GM11168 (cell line): Measurements from ENCODE around the gene EFCAB7.

Source experiments
- in situ Hi-C: fragments of 300-500 bp; cut with MboI; formaldehyde crosslinking; loops from one replicate; pipeline ENCODE4 v1.12.0; 2022; ENCODE audit warnings: low sequenced_read_pairs; ENCODE audit not compliant: unreplicated experiment

EFCAB7 gene, protein sequence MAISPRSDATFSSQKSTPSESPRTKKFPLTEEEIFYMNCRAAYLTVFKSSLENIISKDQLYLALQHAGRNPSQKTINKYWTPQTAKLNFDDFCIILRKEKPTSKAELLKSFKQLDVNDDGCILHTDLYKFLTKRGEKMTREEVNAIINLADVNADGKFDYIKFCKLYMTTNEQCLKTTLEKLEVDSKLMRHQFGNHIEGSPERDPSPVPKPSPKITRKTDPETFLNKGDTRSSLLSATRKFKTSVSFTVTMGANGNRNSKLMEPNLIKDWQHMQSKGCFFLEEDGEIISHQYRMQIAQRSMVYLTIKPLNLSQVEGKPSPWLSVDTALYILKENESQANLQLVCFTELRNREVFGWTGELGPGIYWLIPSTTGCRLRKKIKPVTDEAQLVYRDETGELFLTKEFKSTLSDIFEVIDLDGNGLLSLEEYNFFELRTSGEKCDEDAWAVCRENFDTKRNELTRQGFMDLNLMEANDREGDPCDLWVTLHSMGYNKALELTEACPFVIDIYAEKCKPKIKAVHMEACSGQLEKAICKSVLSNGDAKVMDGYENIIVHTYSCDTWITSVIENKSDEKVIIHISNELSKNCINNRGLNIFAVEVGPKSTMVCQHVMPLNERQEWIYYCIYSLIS

GRCh38 chr1:63522891-63523728 lies at the start of gene EFCAB7, which contains the start of gene ITGB3BP:
TSS of gene EFCAB7 (plus strand) at chr1:63523525. CDS start at chr1:63525573, 2,048 bp downstream.
TSS of gene ITGB3BP (minus strand) at chr1:63523225. CDS start at chr1:63523133, 92 bp downstream.
- in situ Hi-C loops = no loop called here

GRCh38 chr1:63475761-63476160 lies 47.6 kb upstream of the EFCAB7 start:
- in situ Hi-C loops = no loop called here

GRCh38 chr1:63480057-63480456 lies 43.3 kb upstream of the EFCAB7 start:
- in situ Hi-C loops = no loop called here

GRCh38 chr1:63486629-63487028 lies 36.7 kb upstream of the EFCAB7 start:
- in situ Hi-C loops = no loop called here

- in situ Hi-C loops = no loop called here
Measured at GRCh38 chr1:63487336-63488065, 35.8 kb upstream of the EFCAB7 start.

GRCh38 chr1:63497577-63497976 lies 25.7 kb upstream of the EFCAB7 start:
- in situ Hi-C loops = no loop called here

GRCh38 chr1:63498106-63498505 lies 25.2 kb upstream of the EFCAB7 start:
- in situ Hi-C loops = no loop called here

- in situ Hi-C loops = no loop called here
Measured at GRCh38 chr1:63501256-63501655, 22.1 kb upstream of the EFCAB7 start.

- in situ Hi-C loops = no loop called here
Measured at GRCh38 chr1:63506782-63507181, 16.5 kb upstream of the EFCAB7 start.

DNA sequence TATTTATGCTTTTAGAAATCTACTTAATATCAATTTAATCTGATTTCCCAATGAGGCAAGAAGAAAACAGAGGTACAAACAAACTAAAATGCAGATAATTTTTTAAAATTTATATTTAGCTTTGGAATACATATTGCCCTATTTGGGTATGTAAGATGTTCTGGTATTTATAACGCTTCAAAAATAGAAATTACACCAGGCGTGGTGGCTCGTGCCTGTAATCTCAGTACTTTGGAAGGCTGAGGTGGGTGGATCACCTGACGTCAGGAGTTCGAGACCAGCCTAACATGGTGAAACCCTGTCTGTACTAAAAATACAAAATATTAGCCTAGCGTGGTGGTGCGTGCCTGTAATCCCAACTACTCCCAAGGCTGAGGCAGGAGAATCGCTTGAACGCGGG lies 13.6 kb upstream of the EFCAB7 start:
- in situ Hi-C loops = no loop called here

- in situ Hi-C loops = no loop called here
Measured at GRCh38 chr1:63512584-63512983, 10.7 kb upstream of the EFCAB7 start.

DNA sequence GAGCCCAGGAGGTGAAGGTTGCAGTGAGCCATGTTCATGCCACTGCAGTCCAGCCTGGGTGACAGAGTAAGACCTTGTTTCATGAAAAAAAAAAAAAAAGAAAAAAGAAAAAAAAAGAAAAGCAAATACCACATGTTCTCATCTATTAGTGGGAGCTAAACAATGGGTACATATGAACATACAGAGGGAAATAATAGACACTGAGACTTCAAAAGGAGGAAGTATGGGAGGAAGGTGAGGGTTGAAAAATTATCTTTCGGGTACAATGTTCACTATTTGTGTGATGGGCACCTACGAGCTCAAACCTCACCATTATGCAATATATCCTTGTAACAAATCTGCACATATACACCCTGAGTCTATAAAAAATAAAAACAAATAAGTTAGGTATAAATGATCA lies 6.7 kb upstream of the EFCAB7 start:
- in situ Hi-C loops = no loop called here

GRCh38 chr1:63523738-63524137 lies 413 bp downstream of the EFCAB7 start:
- in situ Hi-C loops = no loop called here

DNA sequence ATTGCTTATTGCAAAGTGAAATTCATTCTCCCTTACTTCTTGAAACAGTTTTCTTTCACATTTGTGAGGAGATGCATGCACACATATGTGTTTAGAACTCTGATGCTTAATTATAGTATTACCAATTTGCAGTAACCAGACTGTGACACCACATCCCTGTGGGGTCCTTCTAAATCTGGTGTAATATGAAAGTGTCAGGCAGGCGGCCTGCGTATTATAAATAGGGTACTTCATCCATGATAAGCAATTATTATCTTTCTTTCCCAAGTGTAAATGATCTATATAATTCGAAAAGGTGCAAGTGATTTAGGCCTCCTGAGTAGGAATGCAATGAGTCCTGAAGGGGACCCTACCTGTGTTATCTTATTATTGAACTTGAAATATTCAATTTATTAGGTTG lies 876 bp downstream of the EFCAB7 start:
- in situ Hi-C loops = no loop called here

- in situ Hi-C loops = no loop called here
Measured at GRCh38 chr1:63532727-63533126, 9.4 kb downstream of the EFCAB7 start.

DNA sequence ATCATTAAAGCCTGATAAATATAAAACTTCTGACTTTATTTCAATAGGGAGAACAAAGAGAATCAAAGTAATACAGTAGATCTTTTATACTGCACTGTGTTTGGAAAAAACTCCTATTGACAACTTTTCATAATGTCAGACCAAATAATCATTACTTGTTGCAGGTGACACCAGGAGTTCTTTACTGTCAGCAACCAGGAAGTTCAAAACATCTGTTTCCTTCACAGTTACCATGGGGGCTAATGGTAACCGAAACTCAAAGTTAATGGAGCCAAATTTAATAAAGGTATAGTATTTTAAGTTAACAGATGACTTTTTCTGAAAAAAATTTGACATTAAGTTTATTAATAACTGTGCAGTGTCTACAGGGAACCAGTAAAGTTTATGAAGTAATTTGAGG lies 10.6 kb downstream of the EFCAB7 start:
- in situ Hi-C loops = no loop called here

GRCh38 chr1:63534406-63534805 lies 11.1 kb downstream of the EFCAB7 start:
- in situ Hi-C loops = no loop called here

DNA sequence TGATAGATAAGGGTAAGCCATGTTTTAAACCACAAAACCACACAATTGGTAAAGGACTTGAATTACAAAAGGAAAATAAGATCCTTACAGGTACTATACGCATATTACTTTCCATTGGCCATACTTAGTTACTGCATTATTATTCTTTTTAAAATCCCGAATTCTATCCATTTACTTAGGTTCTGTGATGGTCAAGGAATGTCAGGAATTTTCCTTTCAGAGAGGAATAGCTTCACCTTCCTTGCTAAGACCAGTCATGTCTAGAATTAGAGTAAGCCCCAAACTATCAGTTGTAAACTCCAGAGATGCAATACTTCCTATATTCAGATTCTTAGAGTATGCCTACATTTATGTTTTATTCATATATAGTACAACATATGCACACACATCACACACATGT lies 13.7 kb downstream of the EFCAB7 start:
- in situ Hi-C loops = no loop called here

DNA sequence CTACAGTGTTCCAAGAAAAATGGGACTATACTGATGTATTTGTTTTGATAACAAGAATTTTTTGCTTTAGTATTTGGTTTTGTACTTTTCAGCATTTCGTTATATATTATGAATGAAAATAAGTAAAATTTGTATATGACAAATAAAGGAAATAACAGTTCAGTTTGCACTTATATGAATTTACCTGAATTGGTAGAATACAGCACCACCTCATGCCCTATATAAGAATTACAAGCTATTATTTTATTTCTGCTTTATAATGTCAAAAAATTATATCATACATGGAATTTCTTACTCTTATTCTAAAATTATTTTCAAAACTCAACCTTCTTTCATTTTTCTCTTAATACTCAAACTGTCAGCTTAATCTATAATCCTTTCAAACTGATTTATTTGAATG lies 14.6 kb downstream of the EFCAB7 start:
- in situ Hi-C loops = no loop called here

DNA sequence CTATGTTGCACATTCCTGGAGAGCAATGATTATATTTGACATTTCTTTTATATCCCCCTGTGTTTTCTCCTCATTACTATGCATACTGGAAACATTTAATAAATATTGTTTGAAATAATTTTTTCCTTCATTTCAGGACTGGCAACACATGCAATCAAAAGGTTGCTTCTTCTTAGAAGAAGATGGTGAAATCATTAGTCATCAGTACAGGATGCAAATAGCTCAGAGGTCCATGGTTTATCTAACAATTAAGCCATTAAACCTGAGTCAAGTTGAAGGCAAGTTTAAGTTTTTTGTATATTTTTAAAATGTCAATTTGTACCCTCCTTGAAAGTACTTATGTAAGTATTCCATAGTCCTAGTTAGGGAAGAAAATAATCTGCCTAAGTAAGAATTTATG lies 22.5 kb downstream of the EFCAB7 start:
- in situ Hi-C loops = no loop called here
